22Rv1 (cell line): ENCODE results near the gene LY86.

ENCODE experiments used
- ZFX ChIP-seq: fragments of 450-650 bp; IDR thresholded peaks from 2 replicates; pipeline ENCODE4 v1.6.1; 2017; ENCODE audit warnings: antibody characterized with exemption, borderline replicate concordance
- TF ChIP-seq, protein P1 (sequence below): fragments of 450-650 bp; IDR thresholded peaks from 2 replicates; pipeline ENCODE4 v1.5.1; 2017; ENCODE audit warnings: mild to moderate bottlenecking

DNA sequence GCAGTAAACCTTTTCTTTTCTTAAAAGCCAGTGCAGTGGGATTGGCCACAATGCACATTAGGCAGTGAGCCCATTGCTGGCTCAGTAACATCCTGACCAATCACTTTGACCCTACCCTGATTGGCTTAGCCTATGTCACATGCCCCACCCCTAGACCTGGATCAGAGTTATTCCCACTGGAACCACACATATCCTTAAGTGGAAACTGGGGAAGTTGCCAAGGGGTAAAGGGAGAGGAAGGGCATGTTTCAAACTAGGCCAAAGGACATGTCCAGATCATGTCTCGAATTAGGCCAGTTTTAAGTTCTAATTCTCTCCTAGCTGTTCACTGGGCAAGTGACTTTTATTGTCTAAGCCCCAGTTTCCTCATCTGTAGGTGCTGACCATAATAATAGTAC lies 69.3 kb downstream of the LY86 start:
- TF ChIP-seq, protein P1, sequence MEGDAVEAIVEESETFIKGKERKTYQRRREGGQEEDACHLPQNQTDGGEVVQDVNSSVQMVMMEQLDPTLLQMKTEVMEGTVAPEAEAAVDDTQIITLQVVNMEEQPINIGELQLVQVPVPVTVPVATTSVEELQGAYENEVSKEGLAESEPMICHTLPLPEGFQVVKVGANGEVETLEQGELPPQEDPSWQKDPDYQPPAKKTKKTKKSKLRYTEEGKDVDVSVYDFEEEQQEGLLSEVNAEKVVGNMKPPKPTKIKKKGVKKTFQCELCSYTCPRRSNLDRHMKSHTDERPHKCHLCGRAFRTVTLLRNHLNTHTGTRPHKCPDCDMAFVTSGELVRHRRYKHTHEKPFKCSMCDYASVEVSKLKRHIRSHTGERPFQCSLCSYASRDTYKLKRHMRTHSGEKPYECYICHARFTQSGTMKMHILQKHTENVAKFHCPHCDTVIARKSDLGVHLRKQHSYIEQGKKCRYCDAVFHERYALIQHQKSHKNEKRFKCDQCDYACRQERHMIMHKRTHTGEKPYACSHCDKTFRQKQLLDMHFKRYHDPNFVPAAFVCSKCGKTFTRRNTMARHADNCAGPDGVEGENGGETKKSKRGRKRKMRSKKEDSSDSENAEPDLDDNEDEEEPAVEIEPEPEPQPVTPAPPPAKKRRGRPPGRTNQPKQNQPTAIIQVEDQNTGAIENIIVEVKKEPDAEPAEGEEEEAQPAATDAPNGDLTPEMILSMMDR, result no peak
- TF ChIP-seq ZFX, result no peak
